K562 (cell line): ENCODE data around the gene COG7. TPM values are rescaled to one million over a fixed set of nuclear protein-coding genes. Genes with fewer than 3 reads are reported as not detected.

ENCODE experiments used
- ATAC-seq: fragments of 200-7000 bp; cut with Tn5 transposase; 3 replicates; pipeline ENCODE4 v1.9.1; 2020; ENCODE audit warnings: moderate library complexity
- BruUV-seq: library from RNA; stranded (reverse); fragments of 400-500 nt; replicated peaks from 2 replicates; lab custom pipeline; 2021; lab: Mats Ljungman, UMichigan
- CTCF ChIA-PET: fragments of 300-600 bp; formaldehyde crosslinking; extraction: SDS; loops from one replicate; lab custom pipeline; 2021; ENCODE audit warnings: low intra/inter-chr PET ratio; lab: Yijun Ruan, JAX
- POLR2A ChIA-PET: fragments of 300-600, 350-650 bp; sonication (Branson Sonifier 250); formaldehyde crosslinking; extraction: SDS; loops from one replicate; lab custom pipeline; 2021; ENCODE audit warnings: antibody characterized with exemption, inconsistent platforms; lab: Yijun Ruan, JAX
- DNase-seq, 4 experiments: peaks; one replicate each; pipeline versions ENCODE4 v3.0.0 to v3.0.0-alpha.2; 2011 to 2018; ENCODE audit warnings: low spot score in 3 of 4, mixed read lengths in 3 of 4; ENCODE audit errors: extremely low read depth in 1 of 4
- FAIRE-seq: peaks from 2 replicates; lab custom pipeline; 2011; peaks lifted over from hg19 to GRCh38; lab: Jason Lieb, UNC
- H2AFZ ChIP-seq: 2 replicates; pipeline ENCODE4 v1.6.0; 2011; ENCODE audit warnings: low read depth, low read length, control low read depth, inconsistent platforms
- H3K27ac ChIP-seq: fragments of 200-600 bp; 3 replicates; pipeline ENCODE4 v1.8.0; 2011; ENCODE audit warnings: low read depth, mild to moderate bottlenecking, control low read depth, inconsistent platforms, low read length, moderate library complexity, mixed read lengths; ENCODE audit errors: extremely low read depth
- H3K27me3 ChIP-seq, 2 experiments: fragments of 300-600 bp in 1 of 2; 2 replicates in 1 of 2; 3 replicates in 1 of 2; pipeline versions ENCODE4 v1.6.0 to v1.8.0; 2011; ENCODE audit warnings: inconsistent platforms in 2 of 2, low read length in 2 of 2, mild to moderate bottlenecking in 1 of 2, mixed read lengths in 1 of 2, moderate library complexity in 1 of 2; ENCODE audit not compliant: control insufficient read depth in 2 of 2, insufficient read depth in 2 of 2
- H3K36me3 ChIP-seq: fragments of 300-600 bp; 3 replicates; pipeline ENCODE4 v1.8.0; 2011; ENCODE audit warnings: mild to moderate bottlenecking, low read length, inconsistent platforms; ENCODE audit not compliant: control insufficient read depth, insufficient read depth
- H3K4me1 ChIP-seq, 2 experiments: fragments of 200-600 bp in 1 of 2; replicated peaks in 1 of 2; 2 replicates in 1 of 2; 3 replicates in 1 of 2; pipeline versions ENCODE4 v1.5.1 to v1.8.0; 2011; ENCODE audit warnings: inconsistent platforms in 2 of 2, low read length in 2 of 2, mild to moderate bottlenecking in 1 of 2, mixed read lengths in 1 of 2, moderate library complexity in 1 of 2; ENCODE audit not compliant: control insufficient read depth in 2 of 2, insufficient read depth in 2 of 2
- H3K4me2 ChIP-seq: 2 replicates; pipeline ENCODE4 v1.6.1; 2011; ENCODE audit warnings: low read length, control low read depth, inconsistent platforms, mixed read lengths; ENCODE audit not compliant: insufficient read depth
- H3K4me3 ChIP-seq: fragments of 200-600 bp; sonication (generic), shearing (Covaris generic); 2 replicates; pipeline ENCODE4 v1.5.1; 2016; ENCODE audit warnings: control low read depth, inconsistent platforms
- H3K79me2 ChIP-seq: fragments of 200-600 bp; 3 replicates; pipeline ENCODE4 v1.8.0; 2011; ENCODE audit warnings: low read length, inconsistent platforms; ENCODE audit not compliant: control insufficient read depth, insufficient read depth
- H3K9ac ChIP-seq, 2 experiments: 2 replicates each; pipeline versions ENCODE4 v1.6.0 to v1.6.1; 2011; ENCODE audit warnings: low read depth in 2 of 2, low read length in 2 of 2, control low read depth in 1 of 2, inconsistent platforms in 1 of 2, mild to moderate bottlenecking in 1 of 2, mixed read lengths in 1 of 2; ENCODE audit not compliant: insufficient read depth in 1 of 2
- H3K9me1 ChIP-seq: one replicate; pipeline ENCODE4 v1.6.0; 2011; ENCODE audit warnings: inconsistent platforms, mild to moderate bottlenecking, low read length, moderate library complexity; ENCODE audit not compliant: control insufficient read depth, insufficient read depth
- H3K9me3 ChIP-seq: replicated peaks from 2 replicates; pipeline ENCODE4 v1.5.1; 2011; ENCODE audit warnings: low read depth, low read length, inconsistent platforms; ENCODE audit not compliant: control insufficient read depth, insufficient read depth
- H4K20me1 ChIP-seq: replicated peaks from 2 replicates; pipeline ENCODE4 v1.6.1; 2011; ENCODE audit warnings: low read length, inconsistent platforms, mixed read lengths; ENCODE audit not compliant: control insufficient read depth, insufficient read depth
- BRD4 ChIP-seq: fragments of 200-600 bp; sonication (generic); IDR thresholded peaks from 2 replicates; pipeline ENCODE4 v1.6.1; 2017; ENCODE audit warnings: inconsistent platforms
- GABPA ChIP-seq: fragments of 200-800 bp; sonication (Bioruptor generic); conservative IDR thresholded peaks from 2 replicates; pipeline ENCODE4 v1.6.1; 2016; ENCODE audit warnings: low read depth, missing genetic modification characterization, missing compliant biosample characterization
- HDGF ChIP-seq: fragments of 450-650 bp; IDR thresholded peaks from 2 replicates; pipeline ENCODE4 v1.6.1; 2016
- HMG20A ChIP-seq: fragments of 450-650 bp; formaldehyde crosslinking; conservative IDR thresholded peaks from 2 replicates; pipeline ENCODE4 v1.4.0; 2020; ENCODE audit warnings: mild to moderate bottlenecking, mixed read lengths
- MTA2 ChIP-seq: fragments of 450-650 bp; IDR thresholded peaks from 2 replicates; pipeline ENCODE4 v1.6.1; 2016; ENCODE audit warnings: low read depth
- MTF1 ChIP-seq: fragments of 250-450 bp; sonication (Bioruptor Pico); IDR thresholded peaks from 2 replicates; pipeline ENCODE4 v1.9.0; 2021; ENCODE audit warnings: moderate library complexity, mild to moderate bottlenecking, inconsistent platforms, borderline replicate concordance
- POLR2B ChIP-seq: fragments of 450-650 bp; IDR thresholded peaks from 2 replicates; pipeline ENCODE4 v1.6.1; 2018; ENCODE audit warnings: low read depth; ENCODE audit not compliant: partially characterized antibody
- SRSF7 ChIP-seq: fragments of 200-400 bp; formaldehyde crosslinking; optimal IDR thresholded peaks from 2 replicates; pipeline ENCODE3; 2017; ENCODE audit warnings: mild to moderate bottlenecking, low read depth, low read length
- ZNF263 ChIP-seq: sonication (generic); formaldehyde crosslinking; IDR thresholded peaks from 2 replicates; pipeline ENCODE4 v1.8.0; 2022; ENCODE audit warnings: mild to moderate bottlenecking, missing genetic modification reagents, borderline replicate concordance
- whole genome bisulfite sequencing: fragments of 100-300 bp; shearing (Covaris generic); methylation state at CpG from one replicate; pipeline ENCODE4 v1.1.6; 2016; ENCODE audit warnings: low coverage, mixed read lengths; ENCODE audit not compliant: insufficient coverage; ENCODE audit errors: missing lambda C conversion rate; 5-methylcytosine and 5-hydroxymethylcytosine counted together
- in situ Hi-C: fragments of 300-500 bp; cut with MboI; formaldehyde crosslinking; loops from 4 replicates; pipeline ENCODE4 v1.15.0; 2018; ENCODE audit warnings: inconsistent platforms, mixed read lengths
- intact Hi-C: fragments of 100-400 bp; cut with micrococcal nuclease; formaldehyde crosslinking; loops from 2 replicates; pipeline ENCODE4 v1.14.2; 2022
- polyA plus RNA-seq, 8 experiments: library from polyadenylated mRNA; depleted of rRNA in 4 of 8; stranded (reverse) in 5 of 8; unstranded in 3 of 8; fragments of >200 nt; fragmentation: Nextera tagmentation in 2 of 8; fragmentation: Illumina TruSeq in 1 of 8; extraction: Ambion mirVana in 2 of 8; extraction: Trizol in 1 of 8; gene quantifications; 2 replicates each; pipeline versions ENCODE4 v1.2.1 to v1.2.3, GENCODE V29; 2011 to 2014; ENCODE audit warnings: inconsistent platforms in 1 of 8, missing spikeins in 1 of 8
- total RNA-seq, 7 experiments: library from RNA; depleted of rRNA in 6 of 7; stranded (reverse); fragments of >200 nt in 6 of 7; fragmentation: Illumina TruSeq in 2 of 7; extraction: Trizol in 2 of 7; gene quantifications; 2 replicates each; pipeline versions ENCODE4 v1.2.1 to v1.2.3, GENCODE V29; 2011 to 2021; ENCODE audit warnings: low replicate concordance in 1 of 7
- TF ChIP-seq, protein P1 (sequence below): fragments of 250-450 bp; sonication (Bioruptor Pico); IDR thresholded peaks from 2 replicates; pipeline ENCODE4 v1.5.0; 2021; ENCODE audit warnings: mild to moderate bottlenecking, moderate library complexity
- TF ChIP-seq, protein P2 (sequence below): fragments of 250-450 bp; sonication (Bioruptor Pico); IDR thresholded peaks from 2 replicates; pipeline ENCODE4 v1.5.0; 2021
- TF ChIP-seq, protein P3 (sequence below): fragments of 250-450 bp; sonication (Bioruptor Pico); IDR thresholded peaks from 2 replicates; pipeline ENCODE4 v1.8.0; 2022; ENCODE audit warnings: inconsistent platforms, mild to moderate bottlenecking, moderate library complexity, borderline replicate concordance
- TF ChIP-seq, protein P4 (sequence below): IDR thresholded peaks from 2 replicates; pipeline ENCODE4 v1.6.1; 2011; ENCODE audit warnings: borderline replicate concordance, low read depth, mild to moderate bottlenecking, moderate library complexity, low read length; ENCODE audit not compliant: insufficient read depth, poor library complexity, severe bottlenecking

Gene COG7
- total and polyA plus RNA-seq, 9 of the 15 experiments (the other 6 are each of a cell fraction or from before 2014, with no cell fraction given) = 3.8 to 17.6 (median 13.4) TPM

- H3K9me1 ChIP-seq = peaks cover 7% of the 10 kb centered on the region
- H3K4me3 ChIP-seq = no peak overlapping the region
- H4K20me1 ChIP-seq = peaks cover under 1% of the 10 kb centered on the region; the same call in 1 of the 2 replicates
- H3K27me3 ChIP-seq = no peaks in the 10 kb centered on the region
- DNase-seq (no peak), FAIRE-seq (no peak), ATAC-seq (no peak)
- H3K9me3 ChIP-seq = no peaks in the 10 kb centered on the region
- H2AFZ ChIP-seq = no peak overlapping the region
- H3K36me3 ChIP-seq = peaks cover 33% of the 10 kb centered on the region; the same call in 1 of the 3 replicates
- ChIA-PET POLR2A (interaction anchor here (0.6 kb wide), 2 partner anchors 69 to 123 kb away, joined by 3 read pairs; no protein-coding TSS in a partner anchor), CTCF (no interaction called here)
- H3K27ac ChIP-seq = no peak overlapping the region
- no peaks in the 10 kb centered on the region; a peak in 1 of 5 replicates for H3K4me1 ChIP-seq
- no peaks in the 10 kb centered on the region for H3K79me2 ChIP-seq
- no TSS peak for BruUV-seq
- in situ Hi-C loops (no loop called here), intact Hi-C loops (no loop called here)
- no peak overlapping the region for H3K9ac ChIP-seq
- WGBS = 75% methylated on average over 5 of the region's 5 CpGs
- H3K4me2 ChIP-seq = no peak overlapping the region
- TF ChIP-seq, protein P1, sequence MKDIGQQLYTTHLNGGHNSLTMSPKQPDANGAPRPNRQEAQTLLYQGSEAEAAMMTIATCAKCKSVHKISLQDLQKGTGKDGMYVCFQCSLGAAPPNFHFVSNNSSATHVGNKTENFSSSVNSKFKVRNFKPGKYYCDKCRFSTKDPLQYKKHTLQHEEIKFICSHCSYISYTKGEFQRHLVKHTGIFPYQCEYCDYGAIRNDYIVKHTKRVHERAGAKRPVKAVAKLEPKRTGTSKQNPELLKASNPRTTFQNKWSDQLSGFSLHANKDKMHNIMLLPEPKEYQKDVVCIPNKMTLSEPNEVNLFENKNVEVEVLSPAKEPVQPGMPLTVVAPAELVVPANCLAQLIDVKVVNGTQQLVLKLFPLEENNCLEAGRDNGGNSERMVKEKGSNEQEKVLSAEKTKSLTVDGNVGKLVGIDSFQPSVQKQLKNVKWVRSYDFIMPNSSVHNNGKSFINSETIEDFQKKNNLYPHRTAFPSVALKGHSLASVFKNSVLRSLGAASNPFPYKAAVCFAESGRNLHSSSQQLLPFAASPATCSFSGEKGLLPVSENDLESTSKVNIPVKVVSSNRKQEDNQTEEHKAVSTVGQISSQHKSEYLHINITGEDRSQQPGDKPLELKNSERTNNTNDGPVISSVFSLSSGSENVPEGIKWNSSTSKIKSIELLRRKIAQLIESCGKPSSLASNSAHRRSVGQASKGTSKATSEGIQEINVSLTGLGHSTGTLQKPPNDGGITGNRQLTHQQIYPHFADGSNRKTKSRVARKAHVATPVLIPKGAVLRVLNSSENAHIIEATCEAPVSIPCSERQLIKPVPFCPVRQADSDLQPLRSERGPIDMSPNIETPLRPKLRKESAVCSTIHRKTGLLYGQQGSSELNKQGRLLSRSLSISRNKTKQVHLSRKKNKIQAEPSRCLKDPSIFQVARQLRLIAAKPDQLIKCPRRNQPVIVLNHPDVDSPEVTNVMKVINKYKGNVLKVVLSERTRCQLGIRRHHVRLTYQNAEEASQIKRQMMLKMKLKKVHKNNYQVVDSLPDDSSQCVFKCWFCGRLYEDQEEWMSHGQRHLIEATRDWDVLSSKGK = no peak
- TF ChIP-seq BRD4 = no peak
- TF ChIP-seq, protein P2, sequence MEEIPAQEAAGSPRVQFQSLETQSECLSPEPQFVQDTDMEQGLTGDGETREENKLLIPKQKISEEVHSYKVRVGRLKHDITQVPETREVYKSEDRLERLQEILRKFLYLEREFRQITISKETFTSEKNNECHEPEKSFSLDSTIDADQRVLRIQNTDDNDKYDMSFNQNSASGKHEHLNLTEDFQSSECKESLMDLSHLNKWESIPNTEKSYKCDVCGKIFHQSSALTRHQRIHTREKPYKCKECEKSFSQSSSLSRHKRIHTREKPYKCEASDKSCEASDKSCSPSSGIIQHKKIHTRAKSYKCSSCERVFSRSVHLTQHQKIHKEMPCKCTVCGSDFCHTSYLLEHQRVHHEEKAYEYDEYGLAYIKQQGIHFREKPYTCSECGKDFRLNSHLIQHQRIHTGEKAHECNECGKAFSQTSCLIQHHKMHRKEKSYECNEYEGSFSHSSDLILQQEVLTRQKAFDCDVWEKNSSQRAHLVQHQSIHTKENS = no peak
- no peak for TF ChIP-seq HDGF
- TF ChIP-seq SRSF7 = no peak
- no peak for TF ChIP-seq MTF1 (CRISPR knock-in tag)
- TF ChIP-seq, protein P3, sequence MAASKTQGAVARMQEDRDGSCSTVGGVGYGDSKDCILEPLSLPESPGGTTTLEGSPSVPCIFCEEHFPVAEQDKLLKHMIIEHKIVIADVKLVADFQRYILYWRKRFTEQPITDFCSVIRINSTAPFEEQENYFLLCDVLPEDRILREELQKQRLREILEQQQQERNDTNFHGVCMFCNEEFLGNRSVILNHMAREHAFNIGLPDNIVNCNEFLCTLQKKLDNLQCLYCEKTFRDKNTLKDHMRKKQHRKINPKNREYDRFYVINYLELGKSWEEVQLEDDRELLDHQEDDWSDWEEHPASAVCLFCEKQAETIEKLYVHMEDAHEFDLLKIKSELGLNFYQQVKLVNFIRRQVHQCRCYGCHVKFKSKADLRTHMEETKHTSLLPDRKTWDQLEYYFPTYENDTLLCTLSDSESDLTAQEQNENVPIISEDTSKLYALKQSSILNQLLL (CRISPR knock-in tag) = no peak
- TF ChIP-seq ZNF263 (CRISPR knock-in tag) = no peak
- no peak for TF ChIP-seq MTA2
- TF ChIP-seq, protein P4, sequence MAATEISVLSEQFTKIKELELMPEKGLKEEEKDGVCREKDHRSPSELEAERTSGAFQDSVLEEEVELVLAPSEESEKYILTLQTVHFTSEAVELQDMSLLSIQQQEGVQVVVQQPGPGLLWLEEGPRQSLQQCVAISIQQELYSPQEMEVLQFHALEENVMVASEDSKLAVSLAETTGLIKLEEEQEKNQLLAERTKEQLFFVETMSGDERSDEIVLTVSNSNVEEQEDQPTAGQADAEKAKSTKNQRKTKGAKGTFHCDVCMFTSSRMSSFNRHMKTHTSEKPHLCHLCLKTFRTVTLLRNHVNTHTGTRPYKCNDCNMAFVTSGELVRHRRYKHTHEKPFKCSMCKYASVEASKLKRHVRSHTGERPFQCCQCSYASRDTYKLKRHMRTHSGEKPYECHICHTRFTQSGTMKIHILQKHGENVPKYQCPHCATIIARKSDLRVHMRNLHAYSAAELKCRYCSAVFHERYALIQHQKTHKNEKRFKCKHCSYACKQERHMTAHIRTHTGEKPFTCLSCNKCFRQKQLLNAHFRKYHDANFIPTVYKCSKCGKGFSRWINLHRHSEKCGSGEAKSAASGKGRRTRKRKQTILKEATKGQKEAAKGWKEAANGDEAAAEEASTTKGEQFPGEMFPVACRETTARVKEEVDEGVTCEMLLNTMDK = no peak
- TF ChIP-seq HMG20A (CRISPR knock-in tag) = no peak
- TF ChIP-seq POLR2B = no peak
- no peak for TF ChIP-seq GABPA (tag)
Observed at GRCh38 chr16:23389201-23389600, 63.8 kb downstream of the COG7 start.
